Measurements from ENCODE around the gene MRPL54. TPM values are rescaled to one million over a fixed set of nuclear protein-coding genes. Genes with fewer than 3 reads are reported as not detected.

Gene MRPL54
- total and polyA plus RNA-seq, 2 experiments from 2014 or later = 29.7 to 89.9 TPM

DNA sequence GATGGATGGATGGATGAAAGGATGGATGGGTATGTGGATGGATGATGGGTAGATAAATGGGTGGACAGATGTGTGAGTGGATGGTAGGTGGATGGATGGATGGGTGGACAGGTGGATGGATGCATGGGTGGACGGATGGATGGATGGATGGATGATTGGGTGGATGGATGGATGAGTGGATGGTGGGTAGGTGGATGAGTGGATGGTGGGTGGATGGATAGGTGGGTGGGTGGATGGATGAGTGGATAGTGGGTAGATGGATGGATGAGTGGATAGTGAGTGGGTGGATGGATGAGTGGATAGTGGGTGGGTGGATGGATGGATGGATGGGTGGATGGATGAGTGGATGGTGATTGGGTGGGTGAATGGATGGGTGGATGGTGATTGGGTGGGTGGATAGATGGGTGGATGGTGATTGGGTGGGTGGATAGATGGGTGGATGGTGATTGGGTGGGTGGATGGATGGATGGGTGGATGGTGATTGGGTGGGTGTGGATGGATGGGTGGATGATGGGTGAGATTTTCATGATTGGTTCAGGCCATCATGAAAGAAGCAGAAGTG is 14.1 kb downstream of the MRPL54 start:
- Mint-ChIP-seq H3K27me3 (ENCODE audit: insufficient read depth, low read depth, poor library complexity) (peaks cover 5% of the 10 kb centered on the region), H3K27ac (no peak overlapping the region), H3K4me1 (peaks cover 3% of the 10 kb centered on the region), H3K9me3 (peaks cover 15% of the 10 kb centered on the region), H3K4me3 (no peak overlapping the region), H3K36me3 (ENCODE audit: low read depth) (peaks cover 9% of the 10 kb centered on the region)
- H3K36me3 ChIP-seq (ENCODE audit: insufficient read depth) = no peaks in the 10 kb centered on the region; the same call in 1 of the 2 replicates
- H3K4me3 ChIP-seq = no peak overlapping the region
- TF ChIP-seq, protein P1, sequence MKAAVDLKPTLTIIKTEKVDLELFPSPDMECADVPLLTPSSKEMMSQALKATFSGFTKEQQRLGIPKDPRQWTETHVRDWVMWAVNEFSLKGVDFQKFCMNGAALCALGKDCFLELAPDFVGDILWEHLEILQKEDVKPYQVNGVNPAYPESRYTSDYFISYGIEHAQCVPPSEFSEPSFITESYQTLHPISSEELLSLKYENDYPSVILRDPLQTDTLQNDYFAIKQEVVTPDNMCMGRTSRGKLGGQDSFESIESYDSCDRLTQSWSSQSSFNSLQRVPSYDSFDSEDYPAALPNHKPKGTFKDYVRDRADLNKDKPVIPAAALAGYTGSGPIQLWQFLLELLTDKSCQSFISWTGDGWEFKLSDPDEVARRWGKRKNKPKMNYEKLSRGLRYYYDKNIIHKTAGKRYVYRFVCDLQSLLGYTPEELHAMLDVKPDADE (IDR thresholded peaks at IDR 0.05) = no peak
- TF ChIP-seq CREB1 (CRISPR knock-in tag; IDR thresholded peaks at IDR 0.05; ENCODE audit: low read depth) (no peak), ZNF331 (CRISPR knock-in tag; IDR thresholded peaks at IDR 0.05; ENCODE audit: low read depth) (no peak), EZH2 (IDR thresholded peaks at IDR 0.05; ENCODE audit: low read depth, unreplicated experiment) (no peak), ZNF114 (CRISPR knock-in tag; IDR thresholded peaks at IDR 0.05) (no peak), NANOG (IDR thresholded peaks at IDR 0.05; ENCODE audit: borderline replicate concordance) (no peak), STAT1 (IDR thresholded peaks at IDR 0.05; ENCODE audit: unreplicated experiment) (no peak), JUNB (IDR thresholded peaks at IDR 0.05; ENCODE audit: unreplicated experiment) (no peak), POLR2AphosphoS5 (IDR thresholded peaks at IDR 0.05; ENCODE audit: low read depth) (no peak)
- TF ChIP-seq, protein P2, sequence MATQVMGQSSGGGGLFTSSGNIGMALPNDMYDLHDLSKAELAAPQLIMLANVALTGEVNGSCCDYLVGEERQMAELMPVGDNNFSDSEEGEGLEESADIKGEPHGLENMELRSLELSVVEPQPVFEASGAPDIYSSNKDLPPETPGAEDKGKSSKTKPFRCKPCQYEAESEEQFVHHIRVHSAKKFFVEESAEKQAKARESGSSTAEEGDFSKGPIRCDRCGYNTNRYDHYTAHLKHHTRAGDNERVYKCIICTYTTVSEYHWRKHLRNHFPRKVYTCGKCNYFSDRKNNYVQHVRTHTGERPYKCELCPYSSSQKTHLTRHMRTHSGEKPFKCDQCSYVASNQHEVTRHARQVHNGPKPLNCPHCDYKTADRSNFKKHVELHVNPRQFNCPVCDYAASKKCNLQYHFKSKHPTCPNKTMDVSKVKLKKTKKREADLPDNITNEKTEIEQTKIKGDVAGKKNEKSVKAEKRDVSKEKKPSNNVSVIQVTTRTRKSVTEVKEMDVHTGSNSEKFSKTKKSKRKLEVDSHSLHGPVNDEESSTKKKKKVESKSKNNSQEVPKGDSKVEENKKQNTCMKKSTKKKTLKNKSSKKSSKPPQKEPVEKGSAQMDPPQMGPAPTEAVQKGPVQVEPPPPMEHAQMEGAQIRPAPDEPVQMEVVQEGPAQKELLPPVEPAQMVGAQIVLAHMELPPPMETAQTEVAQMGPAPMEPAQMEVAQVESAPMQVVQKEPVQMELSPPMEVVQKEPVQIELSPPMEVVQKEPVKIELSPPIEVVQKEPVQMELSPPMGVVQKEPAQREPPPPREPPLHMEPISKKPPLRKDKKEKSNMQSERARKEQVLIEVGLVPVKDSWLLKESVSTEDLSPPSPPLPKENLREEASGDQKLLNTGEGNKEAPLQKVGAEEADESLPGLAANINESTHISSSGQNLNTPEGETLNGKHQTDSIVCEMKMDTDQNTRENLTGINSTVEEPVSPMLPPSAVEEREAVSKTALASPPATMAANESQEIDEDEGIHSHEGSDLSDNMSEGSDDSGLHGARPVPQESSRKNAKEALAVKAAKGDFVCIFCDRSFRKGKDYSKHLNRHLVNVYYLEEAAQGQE (IDR thresholded peaks at IDR 0.05; ENCODE audit: unreplicated experiment) = no peak
- TF ChIP-seq, protein P3, sequence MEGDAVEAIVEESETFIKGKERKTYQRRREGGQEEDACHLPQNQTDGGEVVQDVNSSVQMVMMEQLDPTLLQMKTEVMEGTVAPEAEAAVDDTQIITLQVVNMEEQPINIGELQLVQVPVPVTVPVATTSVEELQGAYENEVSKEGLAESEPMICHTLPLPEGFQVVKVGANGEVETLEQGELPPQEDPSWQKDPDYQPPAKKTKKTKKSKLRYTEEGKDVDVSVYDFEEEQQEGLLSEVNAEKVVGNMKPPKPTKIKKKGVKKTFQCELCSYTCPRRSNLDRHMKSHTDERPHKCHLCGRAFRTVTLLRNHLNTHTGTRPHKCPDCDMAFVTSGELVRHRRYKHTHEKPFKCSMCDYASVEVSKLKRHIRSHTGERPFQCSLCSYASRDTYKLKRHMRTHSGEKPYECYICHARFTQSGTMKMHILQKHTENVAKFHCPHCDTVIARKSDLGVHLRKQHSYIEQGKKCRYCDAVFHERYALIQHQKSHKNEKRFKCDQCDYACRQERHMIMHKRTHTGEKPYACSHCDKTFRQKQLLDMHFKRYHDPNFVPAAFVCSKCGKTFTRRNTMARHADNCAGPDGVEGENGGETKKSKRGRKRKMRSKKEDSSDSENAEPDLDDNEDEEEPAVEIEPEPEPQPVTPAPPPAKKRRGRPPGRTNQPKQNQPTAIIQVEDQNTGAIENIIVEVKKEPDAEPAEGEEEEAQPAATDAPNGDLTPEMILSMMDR (conservative IDR thresholded peaks at IDR 0.05; ENCODE audit: low read depth in 2 of 2) = no peak
- TF ChIP-seq, protein P4, sequence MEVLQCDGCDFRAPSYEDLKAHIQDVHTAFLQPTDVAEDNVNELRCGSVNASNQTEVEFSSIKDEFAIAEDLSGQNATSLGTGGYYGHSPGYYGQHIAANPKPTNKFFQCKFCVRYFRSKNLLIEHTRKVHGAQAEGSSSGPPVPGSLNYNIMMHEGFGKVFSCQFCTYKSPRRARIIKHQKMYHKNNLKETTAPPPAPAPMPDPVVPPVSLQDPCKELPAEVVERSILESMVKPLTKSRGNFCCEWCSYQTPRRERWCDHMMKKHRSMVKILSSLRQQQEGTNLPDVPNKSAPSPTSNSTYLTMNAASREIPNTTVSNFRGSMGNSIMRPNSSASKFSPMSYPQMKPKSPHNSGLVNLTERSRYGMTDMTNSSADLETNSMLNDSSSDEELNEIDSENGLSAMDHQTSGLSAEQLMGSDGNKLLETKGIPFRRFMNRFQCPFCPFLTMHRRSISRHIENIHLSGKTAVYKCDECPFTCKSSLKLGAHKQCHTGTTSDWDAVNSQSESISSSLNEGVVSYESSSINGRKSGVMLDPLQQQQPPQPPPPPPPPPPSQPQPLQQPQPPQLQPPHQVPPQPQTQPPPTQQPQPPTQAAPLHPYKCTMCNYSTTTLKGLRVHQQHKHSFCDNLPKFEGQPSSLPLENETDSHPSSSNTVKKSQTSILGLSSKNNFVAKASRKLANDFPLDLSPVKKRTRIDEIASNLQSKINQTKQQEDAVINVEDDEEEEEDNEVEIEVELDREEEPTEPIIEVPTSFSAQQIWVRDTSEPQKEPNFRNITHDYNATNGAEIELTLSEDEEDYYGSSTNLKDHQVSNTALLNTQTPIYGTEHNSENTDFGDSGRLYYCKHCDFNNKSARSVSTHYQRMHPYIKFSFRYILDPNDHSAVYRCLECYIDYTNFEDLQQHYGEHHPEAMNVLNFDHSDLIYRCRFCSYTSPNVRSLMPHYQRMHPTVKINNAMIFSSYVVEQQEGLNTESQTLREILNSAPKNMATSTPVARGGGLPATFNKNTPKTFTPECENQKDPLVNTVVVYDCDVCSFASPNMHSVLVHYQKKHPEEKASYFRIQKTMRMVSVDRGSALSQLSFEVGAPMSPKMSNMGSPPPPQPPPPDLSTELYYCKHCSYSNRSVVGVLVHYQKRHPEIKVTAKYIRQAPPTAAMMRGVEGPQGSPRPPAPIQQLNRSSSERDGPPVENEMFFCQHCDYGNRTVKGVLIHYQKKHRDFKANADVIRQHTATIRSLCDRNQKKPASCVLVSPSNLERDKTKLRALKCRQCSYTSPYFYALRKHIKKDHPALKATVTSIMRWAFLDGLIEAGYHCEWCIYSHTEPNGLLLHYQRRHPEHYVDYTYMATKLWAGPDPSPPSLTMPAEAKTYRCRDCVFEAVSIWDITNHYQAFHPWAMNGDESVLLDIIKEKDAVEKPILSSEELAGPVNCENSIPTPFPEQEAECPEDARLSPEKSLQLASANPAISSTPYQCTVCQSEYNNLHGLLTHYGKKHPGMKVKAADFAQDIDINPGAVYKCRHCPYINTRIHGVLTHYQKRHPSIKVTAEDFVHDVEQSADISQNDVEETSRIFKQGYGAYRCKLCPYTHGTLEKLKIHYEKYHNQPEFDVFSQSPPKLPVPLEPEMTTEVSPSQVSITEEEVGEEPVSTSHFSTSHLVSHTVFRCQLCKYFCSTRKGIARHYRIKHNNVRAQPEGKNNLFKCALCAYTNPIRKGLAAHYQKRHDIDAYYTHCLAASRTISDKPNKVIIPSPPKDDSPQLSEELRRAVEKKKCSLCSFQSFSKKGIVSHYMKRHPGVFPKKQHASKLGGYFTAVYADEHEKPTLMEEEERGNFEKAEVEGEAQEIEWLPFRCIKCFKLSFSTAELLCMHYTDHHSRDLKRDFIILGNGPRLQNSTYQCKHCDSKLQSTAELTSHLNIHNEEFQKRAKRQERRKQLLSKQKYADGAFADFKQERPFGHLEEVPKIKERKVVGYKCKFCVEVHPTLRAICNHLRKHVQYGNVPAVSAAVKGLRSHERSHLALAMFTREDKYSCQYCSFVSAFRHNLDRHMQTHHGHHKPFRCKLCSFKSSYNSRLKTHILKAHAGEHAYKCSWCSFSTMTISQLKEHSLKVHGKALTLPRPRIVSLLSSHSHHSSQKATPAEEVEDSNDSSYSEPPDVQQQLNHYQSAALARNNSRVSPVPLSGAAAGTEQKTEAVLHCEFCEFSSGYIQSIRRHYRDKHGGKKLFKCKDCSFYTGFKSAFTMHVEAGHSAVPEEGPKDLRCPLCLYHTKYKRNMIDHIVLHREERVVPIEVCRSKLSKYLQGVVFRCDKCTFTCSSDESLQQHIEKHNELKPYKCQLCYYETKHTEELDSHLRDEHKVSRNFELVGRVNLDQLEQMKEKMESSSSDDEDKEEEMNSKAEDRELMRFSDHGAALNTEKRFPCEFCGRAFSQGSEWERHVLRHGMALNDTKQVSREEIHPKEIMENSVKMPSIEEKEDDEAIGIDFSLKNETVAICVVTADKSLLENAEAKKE (CRISPR knock-in tag; IDR thresholded peaks at IDR 0.05) = no peak
- H4K20me1 ChIP-seq (replicated peaks; ENCODE audit: insufficient read depth) = no peaks in the 10 kb centered on the region
- H3K27me3 ChIP-seq (ENCODE audit: insufficient read depth) = no peaks in the 10 kb centered on the region
- no peaks in the 10 kb centered on the region for H3K9me2 ChIP-seq (ENCODE audit: insufficient read depth)
- H3K4me1 ChIP-seq (ENCODE audit: insufficient read depth) = no peaks in the 10 kb centered on the region
- DNase-seq (ENCODE audit: low spot score) (no peak), ATAC-seq (no peak)
- no peak overlapping the region for H2AFZ ChIP-seq
- no peak overlapping the region for H3K27ac ChIP-seq (ENCODE audit: low read depth)
- H3K79me2 ChIP-seq (replicated peaks; ENCODE audit: insufficient read depth) = no peaks in the 10 kb centered on the region
- no peak overlapping the region for H3K4me2 ChIP-seq
- H3F3A ChIP-seq (replicated peaks; ENCODE audit: low read depth) = no peaks in the 10 kb centered on the region
